Nephron (organoid): ENCODE measurements around the gene IBA57.

Source experiments
- H3K27ac Mint-ChIP-seq, 3 experiments: 2 replicates each; pipeline ENCODE4 v1.8.0; 2020; ENCODE audit warnings: mixed read lengths in 3 of 3, mild to moderate bottlenecking in 2 of 3, moderate library complexity in 1 of 3
- H3K27me3 Mint-ChIP-seq: 2 replicates; pipeline ENCODE4 v1.8.0; 2021; ENCODE audit warnings: low read depth, mild to moderate bottlenecking, moderate library complexity, mixed read lengths
- H3K36me3 Mint-ChIP-seq: 2 replicates; pipeline ENCODE4 v1.8.0; 2020; ENCODE audit warnings: low read depth, mixed read lengths
- H3K4me1 Mint-ChIP-seq: 2 replicates; pipeline ENCODE4 v1.8.0; 2020; ENCODE audit warnings: mixed read lengths
- H3K4me3 Mint-ChIP-seq, 3 experiments: 2 replicates each; pipeline ENCODE4 v1.8.0; 2020; ENCODE audit warnings: mild to moderate bottlenecking in 3 of 3, mixed read lengths in 3 of 3, moderate library complexity in 2 of 3
- H3K9me3 Mint-ChIP-seq: 2 replicates; pipeline ENCODE4 v1.8.0; 2020; ENCODE audit warnings: mixed read lengths
- CTCF ChIP-seq, 3 experiments: fragments of 200-600 bp; sonication (generic); IDR thresholded peaks; one replicate each; pipeline ENCODE4 v1.5.0; 2021; ENCODE audit warnings: antibody characterized with exemption in 3 of 3; ENCODE audit not compliant: unreplicated experiment in 3 of 3

The IBA57 gene

GRCh38 chr1:228164561-228165371 is 838 bp upstream of the IBA57 start:
- H3K27ac Mint-ChIP-seq = peak overlapping the region; percentile 93 to 97 (median 96)
- no peaks in the 10 kb centered on the region for H3K36me3 Mint-ChIP-seq
- H3K4me1 Mint-ChIP-seq = peaks cover 20% of the 10 kb centered on the region
- peak overlapping the region; percentile 87 to 94 (median 94) for H3K4me3 Mint-ChIP-seq
- H3K27me3 Mint-ChIP-seq = no peaks in the 10 kb centered on the region
- H3K9me3 Mint-ChIP-seq = no peaks in the 10 kb centered on the region
- no peak for TF ChIP-seq CTCF (IDR thresholded peaks at IDR 0.05; ENCODE audit: unreplicated experiment in 3 of 3)

GRCh38 chr1:228166170-228166936 is 749 bp downstream of the IBA57 start:
- Mint-ChIP-seq H3K4me1 (peaks cover 20% of the 10 kb centered on the region), H3K36me3 (no peaks in the 10 kb centered on the region), H3K4me3 (peak overlapping the region; percentile 89)

DNA sequence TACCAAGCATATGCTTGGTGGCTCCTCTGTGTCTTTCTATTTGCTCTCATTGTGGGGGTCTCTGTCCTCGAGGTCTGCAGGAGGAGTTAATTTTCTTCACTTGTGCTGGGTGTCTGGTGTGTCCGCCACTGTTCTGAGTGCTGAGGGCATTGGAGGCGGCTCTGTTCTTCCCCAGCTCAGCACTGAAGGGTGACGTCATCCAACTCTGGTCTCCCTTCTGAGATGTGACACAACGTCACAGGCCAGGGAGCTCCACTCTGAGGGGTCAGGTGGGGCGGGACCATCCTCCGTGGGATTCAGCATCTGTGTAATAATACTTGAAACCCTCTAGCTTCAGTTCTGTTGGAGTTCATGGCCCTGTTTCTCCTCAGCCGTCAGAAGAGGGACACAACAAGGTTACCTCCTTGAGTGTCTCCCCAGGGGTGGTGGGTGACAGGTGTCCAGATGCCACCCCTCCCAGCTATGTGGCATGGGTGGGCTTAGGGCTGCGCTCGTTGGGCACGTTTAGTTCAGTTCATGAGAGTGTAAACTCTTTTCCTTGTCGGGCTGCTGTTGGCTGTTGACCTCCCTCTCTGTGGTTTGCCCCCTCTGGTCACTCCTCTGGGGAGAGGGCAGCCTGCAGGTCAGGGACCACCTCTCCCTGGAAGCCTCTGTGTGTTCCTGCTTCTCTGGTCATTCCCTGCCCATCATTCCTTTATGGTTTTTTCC is 3.1 kb downstream of the IBA57 start:
- Mint-ChIP-seq H3K9me3 (no peaks in the 10 kb centered on the region), H3K4me3 (peak overlapping the region; percentile 54 to 79 (median 77)), H3K27ac (no peak overlapping the region), H3K4me1 (peaks cover 10% of the 10 kb centered on the region), H3K36me3 (no peaks in the 10 kb centered on the region), H3K27me3 (no peaks in the 10 kb centered on the region)
- TF ChIP-seq CTCF (IDR thresholded peaks at IDR 0.05; ENCODE audit: unreplicated experiment in 3 of 3) = no peak

More at GRCh38 chr1:228166170-228166936, 749 bp downstream of the IBA57 start:
- Mint-ChIP-seq H3K27me3 (no peaks in the 10 kb centered on the region), H3K27ac (peak overlapping the region; percentile 93 to 97 (median 96)), H3K9me3 (no peaks in the 10 kb centered on the region)
- TF ChIP-seq CTCF (IDR thresholded peaks at IDR 0.05; ENCODE audit: unreplicated experiment in 3 of 3) = peak in 2 of 3 experiments; percentile 12 to 14

DNA sequence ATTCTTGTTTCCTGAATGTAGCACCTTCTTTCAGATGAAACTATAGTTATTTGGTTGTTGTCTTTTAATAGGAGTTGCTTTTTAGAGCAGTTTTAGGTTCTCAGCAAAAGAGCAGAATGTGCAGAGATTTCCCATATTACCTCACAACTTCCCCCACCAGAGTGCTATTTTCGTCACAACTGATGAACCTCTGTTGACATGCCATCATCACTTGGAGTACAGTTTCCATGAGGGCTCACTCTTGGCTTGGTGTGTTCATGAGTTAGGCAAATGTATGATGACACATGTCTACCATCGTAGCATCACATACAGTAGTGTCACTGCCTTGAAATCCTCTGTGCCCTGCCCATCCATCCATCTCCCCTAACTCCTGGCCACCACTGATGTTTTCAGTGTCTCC is 3.7 kb downstream of the IBA57 start:
- H3K27me3 Mint-ChIP-seq = no peaks in the 10 kb centered on the region
- TF ChIP-seq CTCF (IDR thresholded peaks at IDR 0.05; ENCODE audit: unreplicated experiment in 3 of 3) = no peak
- peak overlapping the region in 1 of 3 experiments; percentile 7 for H3K27ac Mint-ChIP-seq
- H3K36me3 Mint-ChIP-seq = no peaks in the 10 kb centered on the region
- peaks cover 10% of the 10 kb centered on the region for H3K4me1 Mint-ChIP-seq
- peak overlapping the region; percentile 4 to 77 (median 77) for H3K4me3 Mint-ChIP-seq
- no peaks in the 10 kb centered on the region for H3K9me3 Mint-ChIP-seq

GRCh38 chr1:228170666-228171065 is 5.1 kb downstream of the IBA57 start:
- H3K27me3 Mint-ChIP-seq = no peaks in the 10 kb centered on the region
- no peak for TF ChIP-seq CTCF (IDR thresholded peaks at IDR 0.05; ENCODE audit: unreplicated experiment in 3 of 3)
- H3K4me3 Mint-ChIP-seq = no peak overlapping the region
- no peaks in the 10 kb centered on the region for H3K36me3 Mint-ChIP-seq
- no peak overlapping the region for H3K27ac Mint-ChIP-seq
- H3K9me3 Mint-ChIP-seq = no peaks in the 10 kb centered on the region
- peaks cover 10% of the 10 kb centered on the region for H3K4me1 Mint-ChIP-seq
